Measurements from ENCODE around the gene BEND5. TPM values are rescaled to one million over a fixed set of nuclear protein-coding genes. Genes with fewer than 3 reads are reported as not detected.

The BEND5 gene, protein sequence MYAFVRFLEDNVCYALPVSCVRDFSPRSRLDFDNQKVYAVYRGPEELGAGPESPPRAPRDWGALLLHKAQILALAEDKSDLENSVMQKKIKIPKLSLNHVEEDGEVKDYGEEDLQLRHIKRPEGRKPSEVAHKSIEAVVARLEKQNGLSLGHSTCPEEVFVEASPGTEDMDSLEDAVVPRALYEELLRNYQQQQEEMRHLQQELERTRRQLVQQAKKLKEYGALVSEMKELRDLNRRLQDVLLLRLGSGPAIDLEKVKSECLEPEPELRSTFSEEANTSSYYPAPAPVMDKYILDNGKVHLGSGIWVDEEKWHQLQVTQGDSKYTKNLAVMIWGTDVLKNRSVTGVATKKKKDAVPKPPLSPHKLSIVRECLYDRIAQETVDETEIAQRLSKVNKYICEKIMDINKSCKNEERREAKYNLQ
- 0.27 TPM in 1 of 2 replicates, not detected in the other for total RNA-seq (2013; cell fraction: nucleolus; rRNA removed)
- total RNA-seq (2014; rRNA removed) (not detected in 2 replicates), total RNA-seq (2014; rRNA removed; fragmentation: Illumina TruSeq; extraction: Trizol) (not detected in 2 replicates), total RNA-seq (2021) (not detected in 2 replicates), polyA plus RNA-seq (2011; rRNA removed) (0.12 and 0.26 TPM in 2 replicates), polyA plus RNA-seq (2014; fragmentation: Illumina TruSeq; extraction: Trizol) (not detected in 2 replicates), polyA plus RNA-seq (2014; fragmentation: Nextera tagmentation; extraction: Ambion mirVana) (not detected), polyA plus RNA-seq (2014; rRNA removed) (not detected in 2 replicates), polyA plus RNA-seq (2016; fragmentation: Nextera tagmentation; extraction: Ambion mirVana) (not detected), polyA minus RNA-seq (2011; rRNA and poly(A)+ RNA removed) (0.15 and 0.66 TPM in 2 replicates), Bru-seq, nascent RNA (percentile 19 among the genes with signal in this experiment), BruChase-seq, experiment 1, labeled RNA remaining after a 6-hour chase (not detected), BruChase-seq, experiment 2, labeled RNA remaining after a 2-hour chase (not detected)
- 0.81 TPM for polyA plus RNA-seq (2011; ENCODE audit: low read depth)
- 0.15 and 0.33 TPM in 2 replicates for polyA plus RNA-seq (2011; cell fraction: cytosol; rRNA removed)
- 0.16 and 0.19 TPM in 2 replicates for polyA plus RNA-seq (2011; cell fraction: nucleus; rRNA removed)
- polyA plus RNA-seq (2012): 0.74 and 1.0 TPM in 2 replicates
- not detected in 2 replicates for polyA minus RNA-seq (2011; cell fraction: cytosol; rRNA and poly(A)+ RNA removed)
- 0.48 TPM in 1 of 2 replicates, not detected in the other for polyA minus RNA-seq (2011; cell fraction: nucleus; rRNA and poly(A)+ RNA removed)
- long read RNA-seq, experiment 1: 0 reads
- long read RNA-seq, experiment 2: 0 reads

DNA sequence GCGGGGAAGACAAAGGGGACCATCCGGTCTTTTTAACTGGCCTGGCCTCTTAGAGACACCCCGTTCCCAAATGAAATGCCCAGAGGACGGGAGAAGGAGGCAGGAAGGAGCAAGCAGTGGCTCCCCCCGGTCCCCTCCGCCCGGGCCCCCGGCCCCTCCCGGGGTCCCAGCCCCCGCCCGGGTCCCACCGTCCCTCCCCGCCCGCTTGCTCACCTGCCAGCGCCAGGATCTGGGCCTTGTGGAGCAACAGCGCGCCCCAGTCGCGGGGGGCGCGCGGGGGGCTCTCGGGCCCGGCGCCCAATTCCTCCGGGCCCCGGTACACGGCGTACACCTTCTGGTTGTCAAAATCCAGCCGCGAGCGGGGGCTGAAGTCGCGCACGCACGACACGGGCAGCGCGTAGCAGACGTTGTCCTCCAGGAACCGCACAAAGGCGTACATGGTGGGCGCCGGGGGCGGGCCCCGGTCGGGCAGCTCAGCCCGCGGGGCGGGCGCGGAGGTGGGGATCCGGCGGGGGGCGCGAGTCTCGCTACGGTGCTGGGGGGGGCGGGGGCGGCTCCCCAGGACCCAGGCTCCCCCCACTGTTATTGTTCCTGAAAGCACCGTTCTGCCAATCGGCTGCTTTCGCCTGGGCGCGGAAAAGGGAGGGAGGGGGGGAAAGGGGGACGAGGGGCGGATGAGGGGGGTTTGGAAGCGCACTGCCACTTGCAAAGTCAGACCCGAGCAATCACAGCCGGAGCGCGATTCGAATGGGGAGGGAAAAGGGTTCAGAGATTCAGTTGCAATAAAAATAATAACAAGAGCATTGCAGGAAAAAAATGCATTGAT is at the start of gene BEND5:
Gene BEND5 (minus strand): TSS at position 499 of the 826 bp plus-strand sequence. CDS start 60 bp downstream, at position 439.
- Histone ChIP-seq H3K27me3 (replicated peaks in 1 of 2; ENCODE audit: control insufficient read depth in 2 of 2, insufficient read depth in 2 of 2, low read length in 1 of 2) (peaks cover 7 to 15% of the 10 kb centered on the region in 2 experiments), H3K36me3 (ENCODE audit: control insufficient read depth in 2 of 2, insufficient read depth in 2 of 2, low read length in 1 of 2) (no peaks in the 10 kb centered on the region), H3K9me3 (replicated peaks; ENCODE audit: control insufficient read depth, insufficient read depth, low read length) (no peaks in the 10 kb centered on the region), H3K79me2 (ENCODE audit: control insufficient read depth, insufficient read depth, low read length) (no peaks in the 10 kb centered on the region), H3K9ac (ENCODE audit: control insufficient read depth, insufficient read depth, low read length) (no peak within 1 kb of the TSS), H4K20me1 (ENCODE audit: control insufficient read depth, insufficient read depth) (no peaks in the 10 kb centered on the region), H3K4me2 (ENCODE audit: control insufficient read depth, insufficient read depth) (no peak within 1 kb of the TSS), H2AFZ (ENCODE audit: control insufficient read depth, low read depth, low read length) (no peak within 1 kb of the TSS), H3K4me1 (ENCODE audit: control insufficient read depth, insufficient read depth, low read length) (no peaks in the 10 kb centered on the region), H3K4me3 (no peak within 1 kb of the TSS), H3K27ac (ENCODE audit: control insufficient read depth, insufficient read depth) (no peak within 1 kb of the TSS)
- WGBS (ENCODE audit: insufficient coverage, insufficient replicate concordance, low lambda C conversion rate, missing lambda C conversion rate): 2% methylated on average over 47 of the region's 73 CpGs
- FAIRE-seq (no peak), DNase-seq (ENCODE audit: low read depth, low spot score) (no peak), ATAC-seq (no peak)
- in situ Hi-C loops (cut with MboI): no loop called here
- ChIA-PET POLR2A (no interaction called here), CTCF (no interaction called here), RAD21 (ENCODE audit: unreplicated experiment) (no interaction called here), SMC1A (ENCODE audit: uncharacterized antibody, unreplicated experiment) (no interaction called here)
- BruUV-seq (replicated peaks): no TSS peak
- intact Hi-C loops (cut with micrococcal nuclease; ENCODE audit: unreplicated experiment): no loop called here
- TF ChIP-seq, protein P1, sequence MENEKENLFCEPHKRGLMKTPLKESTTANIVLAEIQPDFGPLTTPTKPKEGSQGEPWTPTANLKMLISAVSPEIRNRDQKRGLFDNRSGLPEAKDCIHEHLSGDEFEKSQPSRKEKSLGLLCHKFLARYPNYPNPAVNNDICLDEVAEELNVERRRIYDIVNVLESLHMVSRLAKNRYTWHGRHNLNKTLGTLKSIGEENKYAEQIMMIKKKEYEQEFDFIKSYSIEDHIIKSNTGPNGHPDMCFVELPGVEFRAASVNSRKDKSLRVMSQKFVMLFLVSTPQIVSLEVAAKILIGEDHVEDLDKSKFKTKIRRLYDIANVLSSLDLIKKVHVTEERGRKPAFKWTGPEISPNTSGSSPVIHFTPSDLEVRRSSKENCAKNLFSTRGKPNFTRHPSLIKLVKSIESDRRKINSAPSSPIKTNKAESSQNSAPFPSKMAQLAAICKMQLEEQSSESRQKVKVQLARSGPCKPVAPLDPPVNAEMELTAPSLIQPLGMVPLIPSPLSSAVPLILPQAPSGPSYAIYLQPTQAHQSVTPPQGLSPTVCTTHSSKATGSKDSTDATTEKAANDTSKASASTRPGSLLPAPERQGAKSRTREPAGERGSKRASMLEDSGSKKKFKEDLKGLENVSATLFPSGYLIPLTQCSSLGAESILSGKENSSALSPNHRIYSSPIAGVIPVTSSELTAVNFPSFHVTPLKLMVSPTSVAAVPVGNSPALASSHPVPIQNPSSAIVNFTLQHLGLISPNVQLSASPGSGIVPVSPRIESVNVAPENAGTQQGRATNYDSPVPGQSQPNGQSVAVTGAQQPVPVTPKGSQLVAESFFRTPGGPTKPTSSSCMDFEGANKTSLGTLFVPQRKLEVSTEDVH (IDR thresholded peaks at IDR 0.05; ENCODE audit: low read depth, partially characterized antibody): no peak
- TF ChIP-seq, protein P2, sequence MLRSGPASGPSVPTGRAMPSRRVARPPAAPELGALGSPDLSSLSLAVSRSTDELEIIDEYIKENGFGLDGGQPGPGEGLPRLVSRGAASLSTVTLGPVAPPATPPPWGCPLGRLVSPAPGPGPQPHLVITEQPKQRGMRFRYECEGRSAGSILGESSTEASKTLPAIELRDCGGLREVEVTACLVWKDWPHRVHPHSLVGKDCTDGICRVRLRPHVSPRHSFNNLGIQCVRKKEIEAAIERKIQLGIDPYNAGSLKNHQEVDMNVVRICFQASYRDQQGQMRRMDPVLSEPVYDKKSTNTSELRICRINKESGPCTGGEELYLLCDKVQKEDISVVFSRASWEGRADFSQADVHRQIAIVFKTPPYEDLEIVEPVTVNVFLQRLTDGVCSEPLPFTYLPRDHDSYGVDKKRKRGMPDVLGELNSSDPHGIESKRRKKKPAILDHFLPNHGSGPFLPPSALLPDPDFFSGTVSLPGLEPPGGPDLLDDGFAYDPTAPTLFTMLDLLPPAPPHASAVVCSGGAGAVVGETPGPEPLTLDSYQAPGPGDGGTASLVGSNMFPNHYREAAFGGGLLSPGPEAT (IDR thresholded peaks at IDR 0.05; ENCODE audit: low read depth): no peak
- TF ChIP-seq SUZ12 (IDR thresholded peaks at IDR 0.05; ENCODE audit: unreplicated experiment) (peak; percentile 93), NFIC (IDR thresholded peaks at IDR 0.05; ENCODE audit: low read depth, low read length) (no peak)
- TF ChIP-seq, protein P3, sequence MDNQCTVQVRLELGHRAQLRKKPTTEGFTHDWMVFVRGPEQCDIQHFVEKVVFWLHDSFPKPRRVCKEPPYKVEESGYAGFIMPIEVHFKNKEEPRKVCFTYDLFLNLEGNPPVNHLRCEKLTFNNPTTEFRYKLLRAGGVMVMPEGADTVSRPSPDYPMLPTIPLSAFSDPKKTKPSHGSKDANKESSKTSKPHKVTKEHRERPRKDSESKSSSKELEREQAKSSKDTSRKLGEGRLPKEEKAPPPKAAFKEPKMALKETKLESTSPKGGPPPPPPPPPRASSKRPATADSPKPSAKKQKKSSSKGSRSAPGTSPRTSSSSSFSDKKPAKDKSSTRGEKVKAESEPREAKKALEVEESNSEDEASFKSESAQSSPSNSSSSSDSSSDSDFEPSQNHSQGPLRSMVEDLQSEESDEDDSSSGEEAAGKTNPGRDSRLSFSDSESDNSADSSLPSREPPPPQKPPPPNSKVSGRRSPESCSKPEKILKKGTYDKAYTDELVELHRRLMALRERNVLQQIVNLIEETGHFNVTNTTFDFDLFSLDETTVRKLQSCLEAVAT (IDR thresholded peaks at IDR 0.05): peak; percentile 78; the same call in 1 of the 2 replicates

Measured in GM12878 (cell line).